ENCODE measurements around the gene CENPL.
"Not testable (repeated sequence)": the region's sequence is repeated elsewhere in the genome, so short reads cannot be mapped to it uniquely, and the experiment has no call there.

CENPL gene, protein sequence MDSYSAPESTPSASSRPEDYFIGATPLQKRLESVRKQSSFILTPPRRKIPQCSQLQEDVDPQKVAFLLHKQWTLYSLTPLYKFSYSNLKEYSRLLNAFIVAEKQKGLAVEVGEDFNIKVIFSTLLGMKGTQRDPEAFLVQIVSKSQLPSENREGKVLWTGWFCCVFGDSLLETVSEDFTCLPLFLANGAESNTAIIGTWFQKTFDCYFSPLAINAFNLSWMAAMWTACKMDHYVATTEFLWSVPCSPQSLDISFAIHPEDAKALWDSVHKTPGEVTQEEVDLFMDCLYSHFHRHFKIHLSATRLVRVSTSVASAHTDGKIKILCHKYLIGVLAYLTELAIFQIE

DNA sequence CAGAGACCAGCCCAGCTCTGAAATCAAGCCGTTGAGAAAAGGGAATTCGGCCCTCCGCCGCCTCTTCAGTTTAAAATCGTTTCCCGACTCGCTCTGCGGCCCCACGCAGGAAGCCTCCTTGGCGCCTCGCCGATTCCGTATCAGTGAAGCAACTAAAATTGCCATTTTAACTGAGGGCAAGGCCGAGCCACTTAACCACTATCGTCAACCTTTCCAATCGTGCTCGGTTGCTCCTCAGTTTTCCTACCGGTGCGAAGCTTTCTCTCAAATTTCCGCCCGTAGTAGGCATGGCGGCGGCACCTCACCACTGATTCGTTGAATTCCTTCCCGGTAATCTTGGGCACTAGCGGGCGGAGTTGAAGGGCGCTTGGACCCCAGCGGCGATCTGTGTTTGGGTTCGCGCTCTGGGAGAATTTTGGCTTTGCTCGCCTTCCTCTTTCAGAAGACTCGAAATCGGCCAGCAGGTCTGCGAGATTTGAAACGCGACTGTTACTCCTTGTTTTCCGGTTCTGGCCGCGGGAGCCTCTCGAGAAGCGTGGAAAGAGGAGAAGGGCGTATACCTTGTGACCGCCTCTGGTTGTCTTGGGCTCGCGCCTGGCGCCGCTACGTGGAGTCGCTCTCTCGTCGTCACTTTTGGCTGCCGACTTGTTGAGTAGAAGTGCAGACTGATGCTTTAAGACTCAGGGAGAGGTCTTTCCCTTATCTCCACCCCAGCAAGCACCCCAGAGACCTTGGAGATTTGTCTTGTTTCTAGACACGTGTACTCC, at the start of gene CENPL, which contains the start of gene DARS2:
Gene CENPL (minus strand): TSS at position 569 of the 767 bp plus-strand sequence. CDS start 13,584 bp downstream, outside the sequence.
Gene DARS2 (plus strand): TSS at position 359 of the 767 bp plus-strand sequence. CDS start 557 bp downstream, outside the sequence.
- peak; percentile 77 to 79 for DNase-seq

DNA sequence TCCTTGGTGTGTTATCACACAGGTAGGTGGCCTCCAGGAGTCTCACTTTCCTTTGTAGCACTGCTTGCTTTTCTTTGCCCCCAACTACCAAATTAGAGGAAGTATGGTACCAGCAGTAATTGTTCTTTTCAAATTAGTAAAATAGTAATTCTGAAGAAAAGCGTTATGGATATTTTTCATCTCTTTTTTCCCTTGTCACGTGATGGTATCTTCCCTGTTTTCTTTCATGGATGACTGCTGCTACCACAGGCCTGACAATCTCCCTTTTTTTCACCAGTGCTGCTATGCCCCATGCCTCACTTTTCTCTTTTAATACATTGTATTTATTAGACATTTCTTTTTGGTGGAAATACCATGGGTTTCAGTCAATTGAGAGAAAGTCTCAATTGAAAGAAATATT, 46.8 kb upstream of the CENPL start:
- DNase-seq, result no peak

DNA sequence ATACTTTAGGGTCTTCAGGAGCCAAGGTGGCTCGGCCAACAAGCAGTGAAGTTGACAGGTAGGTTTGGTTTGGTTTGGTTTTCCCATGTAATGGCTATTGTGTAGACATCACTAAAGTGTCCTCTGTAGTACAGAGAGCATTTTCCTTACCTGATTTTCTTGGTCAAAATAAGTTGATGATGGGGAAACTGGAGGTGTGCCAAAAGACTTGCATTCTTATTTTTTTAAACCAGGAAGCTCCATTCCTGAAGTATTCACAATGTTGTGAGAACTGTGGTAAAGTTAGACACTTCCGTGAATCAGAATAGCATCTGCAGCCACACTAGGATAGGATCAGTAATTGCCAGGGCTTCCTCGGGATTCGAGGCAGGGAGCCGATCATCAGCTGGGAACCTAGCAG, 46.4 kb upstream of the CENPL start:
- DNase-seq, result no peak

DNA sequence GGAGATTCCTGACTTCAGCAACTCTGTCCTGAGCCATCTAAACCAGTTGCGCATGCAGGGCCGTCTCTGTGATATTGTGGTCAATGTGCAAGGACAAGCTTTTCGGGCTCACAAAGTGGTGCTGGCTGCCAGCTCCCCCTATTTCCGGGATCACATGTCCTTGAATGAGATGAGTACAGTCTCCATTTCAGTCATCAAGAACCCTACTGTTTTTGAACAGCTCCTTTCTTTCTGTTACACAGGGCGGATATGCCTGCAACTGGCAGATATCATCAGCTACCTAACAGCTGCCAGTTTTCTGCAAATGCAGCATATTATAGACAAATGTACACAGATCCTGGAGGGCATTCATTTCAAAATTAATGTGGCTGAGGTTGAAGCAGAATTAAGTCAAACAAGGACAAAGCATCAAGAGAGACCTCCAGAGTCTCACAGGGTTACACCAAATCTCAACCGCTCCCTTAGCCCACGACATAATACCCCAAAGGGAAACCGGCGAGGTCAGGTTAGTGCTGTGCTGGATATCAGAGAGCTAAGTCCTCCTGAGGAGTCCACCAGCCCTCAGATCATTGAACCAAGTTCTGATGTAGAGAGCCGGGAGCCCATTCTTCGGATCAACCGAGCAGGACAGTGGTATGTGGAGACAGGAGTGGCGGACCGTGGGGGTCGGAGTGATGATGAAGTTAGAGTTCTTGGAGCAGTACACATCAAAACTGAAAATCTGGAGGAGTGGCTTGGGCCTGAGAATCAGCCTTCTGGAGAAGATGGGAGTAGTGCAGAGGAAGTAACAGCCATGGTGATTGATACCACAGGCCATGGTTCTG, 45.8 kb upstream of the CENPL start:
- no peak for DNase-seq

DNA sequence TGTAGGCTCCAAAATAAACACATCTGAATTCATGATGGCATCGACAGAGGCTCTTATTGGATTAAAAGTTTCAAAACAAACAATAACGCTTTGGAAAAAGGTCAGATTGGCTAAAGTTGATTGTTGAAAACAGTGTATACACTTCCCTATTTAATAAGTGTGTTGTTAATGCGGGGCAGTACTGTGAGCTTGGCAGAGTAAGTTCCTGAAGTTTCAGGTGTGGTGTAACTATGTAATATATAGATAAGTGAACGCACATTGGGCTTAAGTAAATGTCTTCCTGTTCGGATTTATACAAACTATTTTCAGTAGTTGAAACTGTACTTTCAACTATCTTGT, 44.3 kb upstream of the CENPL start:
- DNase-seq, result no peak

DNA sequence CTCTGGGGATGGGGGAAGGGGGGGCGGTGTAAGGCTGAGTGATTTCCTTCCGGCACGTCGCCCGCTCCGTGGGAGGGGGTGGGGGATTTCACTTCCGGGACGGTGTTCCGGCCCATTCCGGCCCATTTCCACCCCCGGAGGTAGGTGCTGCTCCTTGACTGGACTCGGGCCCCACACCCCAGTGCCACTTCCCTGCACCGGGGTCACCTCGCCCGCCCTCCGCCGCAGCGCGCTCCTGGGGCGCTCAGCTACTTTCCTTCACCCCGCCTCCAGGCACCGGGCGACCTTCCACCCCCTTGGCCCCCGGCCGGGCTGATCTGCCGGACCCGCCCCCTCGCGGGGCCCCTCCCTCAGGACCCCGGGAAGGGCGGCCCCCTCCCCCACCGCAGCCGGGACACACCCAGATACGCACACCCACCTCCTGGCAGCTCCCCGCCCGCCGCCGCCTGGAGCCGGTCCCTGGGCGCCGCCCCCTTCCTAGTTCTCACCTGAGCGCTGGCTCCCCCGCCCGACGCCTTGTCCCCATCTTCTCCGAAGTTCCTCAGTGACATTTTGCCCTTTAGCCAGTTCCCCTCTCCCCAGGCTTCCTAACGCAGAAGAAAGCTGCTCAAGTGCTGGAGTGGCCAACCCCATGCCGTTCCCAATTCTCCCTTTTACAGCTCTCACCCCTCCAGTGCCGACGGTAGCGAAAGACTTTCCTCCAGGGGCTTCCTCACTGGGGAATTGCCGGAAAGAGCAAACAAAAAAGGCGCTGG, 43.8 kb upstream of the CENPL start, which contains the start of gene ZBTB37:
Gene ZBTB37 (plus strand): TSS at position 115 of the 755 bp plus-strand sequence. CDS start 1,846 bp downstream, outside the sequence.
- DNase-seq, result peak; percentile 90 to 91

DNA sequence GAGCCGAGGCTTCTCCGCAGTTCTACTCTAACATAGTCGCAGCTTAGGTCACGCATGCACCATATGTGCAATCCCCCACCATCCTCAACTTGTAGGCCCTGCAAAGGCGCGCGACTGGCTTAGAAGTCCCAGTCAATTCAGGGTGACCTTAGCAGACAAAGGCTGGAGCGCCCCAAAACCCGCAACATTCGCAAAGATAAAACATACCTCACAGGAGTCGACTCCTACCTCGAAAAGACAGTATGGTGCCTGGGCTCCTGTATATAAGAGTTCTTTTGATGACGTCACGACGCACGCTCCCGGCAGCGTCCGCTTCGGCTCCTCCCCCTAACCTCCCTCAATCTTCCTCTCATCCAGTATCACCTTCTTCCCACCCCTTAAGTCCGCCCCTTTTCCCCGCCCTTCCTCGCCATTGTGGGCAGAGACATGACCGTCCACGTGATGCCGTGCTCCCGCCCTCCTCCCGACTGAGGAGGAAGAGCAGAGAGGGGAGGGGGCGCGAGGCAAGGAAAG, 43.1 kb upstream of the CENPL start, which contains the start of gene GAS5:
Gene GAS5 (minus strand): TSS at position 237 of the 513 bp plus-strand sequence.
- peak; percentile 97 to 99 for DNase-seq

DNA sequence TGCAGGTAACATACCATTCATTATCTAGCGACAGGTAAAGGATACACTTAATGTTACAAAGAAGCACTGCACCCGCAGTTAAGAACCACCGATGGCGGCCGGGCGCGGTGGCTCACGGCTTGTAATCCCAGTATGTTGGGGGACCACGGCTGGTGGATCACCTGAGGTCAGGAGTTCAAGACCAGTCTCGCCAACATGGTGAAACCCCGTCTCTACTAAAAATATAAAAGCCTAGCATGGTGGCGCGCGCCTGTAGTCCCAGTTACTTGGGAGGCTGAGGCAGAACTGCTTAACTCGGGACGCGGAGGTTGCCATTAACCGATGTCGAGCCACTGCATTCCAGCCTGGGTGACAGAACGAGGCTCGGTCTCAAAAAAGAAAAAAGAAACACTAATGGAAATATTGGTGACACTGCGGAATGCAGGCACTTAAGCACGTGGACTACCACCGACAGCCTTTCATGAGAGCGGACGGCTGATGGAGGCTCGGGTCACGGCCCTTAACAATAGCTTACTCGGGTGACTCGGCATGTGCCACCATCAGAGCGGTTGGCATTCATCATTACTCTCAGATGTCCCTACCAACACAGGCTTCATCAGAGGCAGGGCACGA, 42.6 kb upstream of the CENPL start:
- DNase-seq, result peak in 1 of 2 donors; percentile 31

DNA sequence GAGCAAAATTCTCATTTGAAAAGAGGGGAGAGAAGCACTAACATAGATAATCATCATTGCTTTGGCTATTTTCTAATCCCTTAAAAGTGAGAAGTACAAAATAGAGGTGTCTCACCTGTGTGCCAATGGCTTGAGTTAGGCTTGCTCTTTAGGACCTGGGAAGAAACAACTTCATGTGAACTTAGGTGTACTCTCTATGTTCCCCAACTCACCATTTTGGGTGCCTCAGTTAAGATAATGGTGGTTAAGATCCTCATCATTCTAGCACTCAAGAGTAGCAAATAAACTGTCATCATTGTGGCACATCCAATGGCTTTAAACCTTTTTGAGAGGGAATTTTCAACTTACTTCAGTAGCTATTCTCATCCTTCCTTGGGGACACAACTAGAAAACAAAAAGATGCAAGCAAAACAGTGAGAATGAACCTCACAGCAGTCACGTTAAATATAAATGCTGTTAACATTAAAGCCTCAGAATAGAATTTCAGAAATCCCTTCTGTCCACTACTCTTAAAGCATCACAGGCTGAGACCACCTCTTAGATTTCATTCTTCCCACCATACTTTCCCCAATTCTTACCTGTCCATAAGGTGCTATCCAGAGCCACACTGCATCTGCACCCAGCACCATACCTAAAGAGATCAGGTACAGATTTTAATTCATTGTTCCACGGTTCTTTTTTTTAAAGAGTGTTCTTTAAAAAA, 41.9 kb upstream of the CENPL start:
- DNase-seq, result no peak

DNA sequence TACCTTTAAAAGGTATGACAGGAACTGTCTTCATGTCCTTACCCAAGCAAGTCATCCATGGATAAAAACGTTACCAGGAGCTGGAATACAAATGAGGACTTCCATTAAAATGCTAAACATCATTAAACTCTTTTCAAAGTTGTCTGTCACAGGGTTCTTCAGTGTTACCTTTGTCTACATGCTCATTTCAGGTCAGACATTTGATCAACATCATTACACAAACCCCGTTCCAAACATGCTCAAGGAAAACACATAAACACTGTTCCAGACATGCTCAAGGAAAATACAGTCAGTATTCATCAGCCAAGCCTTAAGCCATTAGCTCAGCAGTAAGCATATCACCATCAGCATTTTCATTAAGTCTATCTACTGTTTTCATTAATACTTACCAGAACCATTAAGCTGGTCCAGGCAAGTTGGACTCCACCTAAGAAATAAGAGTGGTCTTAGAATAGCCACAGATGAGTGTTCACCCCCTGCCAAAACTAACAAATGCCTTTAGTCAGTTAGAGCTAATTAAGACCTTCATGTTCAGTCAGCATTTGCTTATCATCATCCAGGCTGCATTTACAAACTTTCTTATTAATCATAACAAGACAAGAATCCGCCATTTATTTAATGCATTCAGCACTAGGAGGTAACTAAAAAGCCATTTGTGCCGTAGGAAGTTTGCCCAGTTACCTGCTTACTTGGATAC, 40.9 kb upstream of the CENPL start:
- DNase-seq, result no peak

DNA sequence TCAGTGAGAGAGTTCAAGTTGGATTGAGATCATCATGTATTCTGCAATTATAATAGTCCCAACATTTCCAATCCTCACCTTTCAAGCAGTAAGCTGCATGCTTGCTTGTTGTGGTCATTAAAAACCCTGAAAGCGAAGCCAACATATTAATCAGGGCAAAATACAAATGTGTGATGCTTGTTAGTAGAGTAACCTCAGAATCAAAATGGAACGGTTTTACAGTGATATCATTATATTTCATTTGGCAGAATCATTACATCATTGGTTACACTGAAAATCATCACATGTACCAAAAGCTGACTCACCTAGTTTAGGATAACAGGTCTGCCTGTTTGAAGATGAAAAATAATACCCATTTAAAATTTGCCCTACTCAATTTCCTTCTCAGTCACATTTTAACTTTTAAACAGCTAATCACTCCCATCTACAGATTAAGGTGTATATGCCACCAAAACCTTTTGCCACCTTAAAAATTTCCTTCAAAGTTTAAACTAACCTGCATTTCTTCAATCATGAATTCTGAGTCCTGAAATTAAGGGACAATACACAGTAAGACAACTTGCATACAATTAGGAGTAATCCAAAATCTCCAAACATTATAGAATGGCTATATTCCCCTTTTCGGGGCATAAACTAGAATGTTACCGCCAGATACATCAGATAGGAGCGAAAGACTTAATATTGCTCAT, 39.6 kb upstream of the CENPL start:
- no peak for DNase-seq

DNA sequence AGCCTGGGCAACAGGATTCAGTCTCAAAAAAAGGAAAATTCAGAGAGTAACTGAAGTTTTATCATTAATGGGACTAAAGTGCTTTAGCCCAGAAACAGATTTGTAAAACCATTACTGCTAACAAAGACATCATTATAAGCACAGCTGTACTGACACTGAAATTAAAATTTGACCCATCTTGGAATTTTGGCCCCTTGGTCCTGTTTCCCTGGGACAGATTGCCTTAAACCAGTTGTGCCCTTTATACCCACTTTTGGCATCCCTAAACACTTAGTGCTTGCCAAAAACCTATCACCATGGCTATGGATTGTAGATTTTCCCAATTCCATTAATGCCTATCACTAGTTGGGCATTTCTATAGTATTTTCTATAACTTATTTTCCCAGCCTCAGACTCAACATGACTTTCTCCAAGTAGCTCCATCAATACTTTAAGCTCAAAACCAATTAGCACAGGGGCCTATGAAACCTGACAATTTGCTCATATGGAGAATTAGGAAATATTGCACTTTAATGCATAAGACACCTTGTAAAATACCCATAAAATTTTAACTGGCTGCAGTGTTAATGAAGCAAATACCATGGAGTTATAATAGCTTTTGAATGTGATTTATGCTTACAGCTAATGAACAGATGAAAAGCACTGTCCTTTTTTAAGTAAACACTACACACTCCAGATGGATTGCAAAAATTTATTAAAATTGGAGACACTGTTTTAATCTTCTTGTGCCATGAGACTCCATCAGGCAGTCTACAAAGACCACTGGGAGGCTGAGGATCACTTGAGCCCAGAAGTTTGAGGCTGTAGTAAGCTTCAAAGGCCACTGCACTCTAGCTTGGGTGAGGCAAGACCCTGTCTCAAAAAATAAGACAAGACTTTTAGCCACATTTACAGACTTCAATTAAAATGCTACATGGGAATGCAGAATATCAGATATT, 38.8 kb upstream of the CENPL start:
- no peak for DNase-seq

DNA sequence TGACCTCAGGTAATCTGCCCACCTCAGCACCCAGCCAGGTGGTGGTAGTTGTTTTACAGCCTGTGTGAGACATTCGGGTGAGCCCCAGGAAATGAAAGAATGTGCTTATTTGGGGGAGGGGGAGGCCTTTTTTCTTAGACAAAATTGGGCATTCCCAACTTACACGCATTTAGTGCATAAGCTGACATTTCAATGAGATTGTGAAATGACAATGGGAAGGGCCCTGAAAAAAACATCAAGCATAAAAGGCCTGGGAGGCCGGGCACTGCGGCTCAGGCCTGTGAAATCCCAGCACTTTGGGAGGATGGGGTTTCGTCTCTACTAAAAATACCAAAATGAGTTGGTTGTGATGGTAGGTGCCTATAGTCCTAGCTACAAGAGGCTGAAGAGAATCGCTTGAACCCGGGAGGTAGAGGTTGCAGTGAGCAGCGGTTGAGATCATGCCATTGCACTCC, 38.1 kb upstream of the CENPL start:
- no peak for DNase-seq

DNA sequence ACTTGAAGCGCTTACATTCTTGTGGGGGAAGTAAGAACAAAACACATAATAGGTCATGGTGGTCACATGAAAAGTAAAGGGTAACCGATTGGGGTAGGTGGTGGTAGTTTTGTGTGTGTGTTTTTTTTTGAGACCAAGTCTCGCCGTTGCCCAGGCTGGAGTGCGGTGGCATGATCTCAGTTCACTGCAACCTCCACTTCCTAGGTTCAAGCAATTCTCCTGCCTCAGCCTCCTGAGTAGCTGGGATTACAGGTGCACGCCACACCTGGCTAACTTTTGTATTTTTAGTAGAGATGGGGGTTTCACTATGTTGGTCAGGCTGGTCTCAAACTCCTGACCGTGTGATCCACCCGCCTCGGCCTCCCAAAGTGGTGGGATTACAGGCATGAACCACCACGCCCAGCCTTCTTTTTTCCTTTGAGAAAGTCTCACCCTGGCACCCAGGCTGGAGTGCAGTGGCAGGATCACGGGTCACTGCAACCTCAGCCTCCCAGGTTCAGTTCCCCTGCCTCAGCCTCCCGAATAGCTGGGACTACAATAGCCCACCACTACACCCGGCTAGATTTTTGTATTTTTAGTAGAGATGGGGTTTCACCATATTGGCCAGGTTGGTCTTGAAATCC, 37.6 kb upstream of the CENPL start:
- DNase-seq, result peak; percentile 41 to 49

DNA sequence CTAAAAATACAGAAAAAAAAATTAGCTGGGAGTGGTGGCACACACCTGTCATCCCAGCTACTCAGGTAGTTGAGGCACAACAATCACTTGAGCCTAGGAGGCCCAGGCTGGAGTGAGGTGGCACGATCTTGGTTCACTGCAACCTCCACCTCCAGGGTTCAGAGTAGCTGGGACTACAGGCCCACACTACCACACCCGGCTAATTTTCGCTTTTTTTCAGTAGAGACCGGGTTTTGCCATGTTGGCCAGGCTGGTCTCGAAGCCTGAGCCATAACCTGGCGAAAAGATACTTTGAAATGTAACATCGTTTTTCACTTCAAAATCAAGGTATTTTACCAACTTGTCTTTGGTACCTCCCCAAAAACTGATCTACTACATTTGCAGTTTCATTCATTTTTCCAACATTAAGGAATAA, 37.1 kb upstream of the CENPL start:
- DNase-seq, result peak; percentile 27 to 40

DNA sequence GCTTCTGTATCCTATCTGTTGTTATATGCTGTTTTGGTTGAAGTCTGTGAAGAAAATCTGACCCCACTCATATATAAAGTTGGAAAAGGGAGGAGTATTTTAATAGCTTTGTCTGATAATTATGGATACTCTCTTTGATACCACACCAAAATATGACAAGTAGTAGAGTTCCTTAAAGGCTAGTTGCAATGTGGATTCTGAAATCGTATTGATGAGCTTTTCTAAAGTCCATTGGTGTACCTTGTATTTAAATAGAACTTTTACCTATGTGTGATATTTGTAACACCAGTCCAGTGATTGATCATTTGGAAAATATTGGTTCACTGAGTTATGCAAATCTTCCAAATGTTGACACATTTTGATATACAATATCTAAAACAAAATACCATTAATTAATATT, 35.4 kb upstream of the CENPL start:
- DNase-seq, result no peak

DNA sequence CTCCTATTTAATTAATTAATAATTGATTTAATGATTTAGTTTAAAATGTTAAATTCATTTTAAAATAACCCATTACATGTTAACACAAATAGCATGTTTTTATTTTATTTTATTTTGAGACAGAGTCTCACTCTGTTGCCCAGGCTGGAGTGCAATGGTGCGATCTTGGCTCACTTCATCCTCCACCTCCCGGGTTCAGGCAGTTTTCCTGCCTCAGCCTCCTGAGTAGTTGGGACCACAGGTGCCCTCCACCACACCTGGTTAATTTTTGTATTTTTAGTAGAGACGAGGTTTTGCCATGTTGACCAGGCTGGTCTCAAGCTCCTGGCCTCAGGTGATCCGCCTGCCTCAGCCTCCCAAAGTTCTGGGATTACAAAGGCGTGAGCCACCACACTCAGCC, 34.9 kb upstream of the CENPL start:
- not testable (repeated sequence) for DNase-seq

Measured in stimulated activated CD4-positive, alpha-beta T cell treated with anti-CD3 and anti-CD28 coated beads, Interleukin-2, amount 100 ng/mL, for 48 hours (primary cell).